LNCAP (cell line): ENCODE results near the gene CNGA1.

ENCODE experiments used
- TF ChIP-seq, protein P1 (sequence below): fragments of 450-650 bp; IDR thresholded peaks from 2 replicates; pipeline ENCODE4 v1.5.1; 2017; ENCODE audit warnings: mild to moderate bottlenecking

CNGA1 gene

GRCh38 chr4:47990145-47990544 lies 26.3 kb downstream of the CNGA1 start:
- TF ChIP-seq, protein P1, sequence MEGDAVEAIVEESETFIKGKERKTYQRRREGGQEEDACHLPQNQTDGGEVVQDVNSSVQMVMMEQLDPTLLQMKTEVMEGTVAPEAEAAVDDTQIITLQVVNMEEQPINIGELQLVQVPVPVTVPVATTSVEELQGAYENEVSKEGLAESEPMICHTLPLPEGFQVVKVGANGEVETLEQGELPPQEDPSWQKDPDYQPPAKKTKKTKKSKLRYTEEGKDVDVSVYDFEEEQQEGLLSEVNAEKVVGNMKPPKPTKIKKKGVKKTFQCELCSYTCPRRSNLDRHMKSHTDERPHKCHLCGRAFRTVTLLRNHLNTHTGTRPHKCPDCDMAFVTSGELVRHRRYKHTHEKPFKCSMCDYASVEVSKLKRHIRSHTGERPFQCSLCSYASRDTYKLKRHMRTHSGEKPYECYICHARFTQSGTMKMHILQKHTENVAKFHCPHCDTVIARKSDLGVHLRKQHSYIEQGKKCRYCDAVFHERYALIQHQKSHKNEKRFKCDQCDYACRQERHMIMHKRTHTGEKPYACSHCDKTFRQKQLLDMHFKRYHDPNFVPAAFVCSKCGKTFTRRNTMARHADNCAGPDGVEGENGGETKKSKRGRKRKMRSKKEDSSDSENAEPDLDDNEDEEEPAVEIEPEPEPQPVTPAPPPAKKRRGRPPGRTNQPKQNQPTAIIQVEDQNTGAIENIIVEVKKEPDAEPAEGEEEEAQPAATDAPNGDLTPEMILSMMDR, result no peak

DNA sequence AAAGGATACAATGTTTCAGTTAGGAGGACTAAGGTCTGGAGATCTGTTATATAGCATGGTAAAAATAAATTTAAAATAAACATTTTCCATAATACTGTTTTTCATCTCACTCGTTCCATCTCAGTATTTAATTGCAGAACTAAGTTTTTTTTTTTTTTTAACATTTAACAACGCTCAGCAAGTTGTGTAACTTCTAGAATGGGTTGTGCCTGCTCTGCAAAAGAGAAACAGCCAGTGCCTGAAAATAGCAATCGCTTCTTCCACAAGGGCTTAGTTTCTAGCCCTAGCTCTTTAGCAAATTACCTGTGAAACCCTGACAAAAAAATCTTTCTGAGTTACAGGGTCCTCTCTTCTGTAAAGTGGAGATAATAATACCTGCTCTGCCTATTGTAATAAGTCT lies 41.9 kb downstream of the CNGA1 start:
- TF ChIP-seq, protein P1, result no peak

- TF ChIP-seq, protein P1, result no peak
Observed at GRCh38 chr4:47972721-47973120, 43.8 kb downstream of the CNGA1 start.

- TF ChIP-seq, protein P1, result no peak
Observed at GRCh38 chr4:47972181-47972580, 44.3 kb downstream of the CNGA1 start.

GRCh38 chr4:47968847-47969246 lies 47.6 kb downstream of the CNGA1 start:
- TF ChIP-seq, protein P1, result no peak

DNA sequence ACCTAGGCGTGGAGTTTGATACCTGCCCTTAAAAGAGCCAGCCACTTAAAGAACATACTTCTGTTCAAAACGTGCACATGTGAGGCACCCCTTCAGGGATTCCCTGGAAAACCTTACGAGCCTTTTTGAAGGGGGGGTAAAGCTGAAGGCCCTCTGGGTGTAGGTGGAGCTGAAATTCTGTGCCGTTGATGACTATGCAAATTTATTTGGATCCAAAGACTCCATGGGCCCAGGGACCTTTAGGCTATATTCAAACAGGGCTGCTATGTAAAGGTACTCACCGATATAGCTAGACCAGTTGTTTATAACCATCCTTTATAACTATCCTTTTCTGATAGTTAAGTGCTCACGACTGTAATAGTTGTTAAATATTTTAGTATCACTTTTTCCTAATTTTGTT lies 61.8 kb downstream of the CNGA1 start:
- TF ChIP-seq, protein P1, result no peak

DNA sequence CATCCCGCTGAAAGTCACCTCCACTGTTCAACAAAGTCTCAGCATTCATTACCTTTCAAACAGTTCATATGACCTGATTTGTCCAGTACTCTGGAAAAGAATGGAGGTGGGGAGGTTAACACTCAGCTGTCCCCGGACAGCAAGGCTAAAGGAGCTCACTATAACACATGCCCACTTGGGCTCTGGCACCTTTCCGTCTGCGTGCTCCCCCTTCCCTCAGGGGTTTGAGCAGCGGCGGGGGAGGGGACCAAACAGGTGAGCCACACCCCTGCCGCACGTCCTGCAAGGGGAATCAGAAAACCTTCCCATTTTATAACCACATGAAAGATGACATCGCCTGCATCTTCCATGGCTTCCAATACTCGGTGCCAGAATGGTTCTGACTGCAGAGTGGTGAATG lies 62.2 kb downstream of the CNGA1 start:
- TF ChIP-seq, protein P1, result no peak

DNA sequence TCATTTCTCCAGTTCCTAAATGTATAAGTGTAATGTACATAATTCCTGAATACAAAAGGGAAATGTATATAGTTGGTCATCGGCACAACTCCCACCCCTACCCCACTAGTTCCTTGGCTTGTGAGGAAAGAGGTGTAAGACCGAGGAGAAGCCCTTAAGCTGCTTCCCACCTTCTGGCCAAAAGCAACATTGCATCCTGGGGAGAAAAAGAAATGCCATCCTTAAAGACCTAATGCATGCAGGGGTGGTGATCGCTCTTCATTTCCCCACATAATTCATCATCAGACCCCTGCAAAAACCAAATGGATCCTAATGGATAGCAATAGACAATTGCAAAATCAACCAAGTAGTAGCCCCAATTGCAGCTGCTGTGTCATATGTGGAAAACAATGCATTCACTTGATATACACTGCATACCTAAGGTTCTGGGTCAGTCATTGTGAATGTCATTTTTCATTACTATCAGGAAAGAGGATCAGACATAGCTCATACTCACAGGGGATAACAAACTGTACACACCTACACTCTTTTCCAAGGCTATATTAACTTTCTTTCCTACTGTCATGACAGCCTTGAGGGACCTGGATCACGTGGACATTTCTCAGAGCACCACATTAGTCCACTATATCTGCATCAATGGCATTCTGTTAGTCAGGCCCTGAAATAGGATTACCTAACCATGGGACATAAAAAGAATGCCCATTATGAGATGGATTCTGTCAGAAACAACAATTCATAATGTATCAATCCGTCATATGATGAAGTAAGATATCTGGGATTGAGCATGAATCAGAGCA lies 70.4 kb downstream of the CNGA1 start:
- TF ChIP-seq, protein P1, result no peak
